Left cardiac atrium (tissue), 4 donors: Measurements from ENCODE around the gene EMILIN2. TPM values are rescaled to one million over a fixed set of nuclear protein-coding genes. Genes with fewer than 3 reads are reported as not detected.

Experiments used
- ATAC-seq, 2 donors: fragments of 200-7000 bp; cut with Tn5 transposase; one replicate each; pipeline ENCODE4 v1.9.1; 2020; ENCODE audit warnings: mild to moderate bottlenecking in 2 of 2, moderate library complexity in 2 of 2
- DNase-seq: peaks from one replicate; pipeline ENCODE4 v3.0.0-alpha.2; 2020
- intact Hi-C, 2 donors: fragments of 100-400 bp; cut with DNase I; formaldehyde crosslinking; loops; one replicate each; pipeline versions ENCODE4 v1.14.1 to v1.15.1; 2022 to 2023
- total RNA-seq, 2 donors: library from RNA; stranded (reverse); fragmentation: NEBNext Ultra II Directional; extraction: Animal tissue kit (Norgen Biotek cat#: 25700); gene quantifications; one replicate each; pipeline ENCODE4 v1.2.1, GENCODE V29; 2021
- donor health status: DM: no; HTN: yes; CAD: no.
- donor health status: DM: no; HTN: yes; CAD: no; lungs with severe emphysema.
- donor health status: DM: yes; HTN: yes; CAD: no.
- donor health status: Dilated cardiomyopathy.

The EMILIN2 gene
- total RNA-seq, 2 donors from 2014 or later, result 12.2 to 17.8 TPM

DNA sequence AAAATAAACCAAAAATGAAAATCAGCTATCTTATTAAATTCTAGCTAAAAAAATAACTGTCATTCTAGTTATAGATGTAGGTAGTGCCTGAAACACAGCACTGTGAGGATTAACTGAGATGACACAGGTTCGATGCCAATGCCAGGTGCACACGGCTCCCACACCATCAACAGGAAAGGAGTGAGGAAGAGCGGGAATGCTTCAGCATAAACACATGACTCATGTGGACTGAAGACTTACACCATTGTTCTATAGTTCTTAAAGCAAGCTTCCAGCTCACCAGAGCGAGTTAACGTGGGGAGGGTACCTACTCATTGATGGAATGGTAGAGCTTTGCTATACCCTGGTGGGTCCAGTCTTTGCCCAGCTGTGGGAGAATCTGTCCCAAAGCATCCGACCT, 76.7 kb downstream of the EMILIN2 start:
- DNase-seq (no peak), ATAC-seq (no peak)
- intact Hi-C loops, result no loop called here

GRCh38 chr18:2924920-2925319, 78.1 kb downstream of the EMILIN2 start:
- intact Hi-C loops, result no loop called here
- no peak for ATAC-seq

GRCh38 chr18:2926528-2926927, 79.7 kb downstream of the EMILIN2 start:
- intact Hi-C loops, result no loop called here
- no peak for DNase-seq
- ATAC-seq, result peak in 1 of 2 donors; percentile 41

More at GRCh38 chr18:2924920-2925319, 78.1 kb downstream of the EMILIN2 start:
- no peak for DNase-seq

- no peak for DNase-seq
- intact Hi-C loops, result no loop called here
- ATAC-seq, result no peak
Observed at GRCh38 chr18:2927745-2928144, 80.9 kb downstream of the EMILIN2 start.

DNA sequence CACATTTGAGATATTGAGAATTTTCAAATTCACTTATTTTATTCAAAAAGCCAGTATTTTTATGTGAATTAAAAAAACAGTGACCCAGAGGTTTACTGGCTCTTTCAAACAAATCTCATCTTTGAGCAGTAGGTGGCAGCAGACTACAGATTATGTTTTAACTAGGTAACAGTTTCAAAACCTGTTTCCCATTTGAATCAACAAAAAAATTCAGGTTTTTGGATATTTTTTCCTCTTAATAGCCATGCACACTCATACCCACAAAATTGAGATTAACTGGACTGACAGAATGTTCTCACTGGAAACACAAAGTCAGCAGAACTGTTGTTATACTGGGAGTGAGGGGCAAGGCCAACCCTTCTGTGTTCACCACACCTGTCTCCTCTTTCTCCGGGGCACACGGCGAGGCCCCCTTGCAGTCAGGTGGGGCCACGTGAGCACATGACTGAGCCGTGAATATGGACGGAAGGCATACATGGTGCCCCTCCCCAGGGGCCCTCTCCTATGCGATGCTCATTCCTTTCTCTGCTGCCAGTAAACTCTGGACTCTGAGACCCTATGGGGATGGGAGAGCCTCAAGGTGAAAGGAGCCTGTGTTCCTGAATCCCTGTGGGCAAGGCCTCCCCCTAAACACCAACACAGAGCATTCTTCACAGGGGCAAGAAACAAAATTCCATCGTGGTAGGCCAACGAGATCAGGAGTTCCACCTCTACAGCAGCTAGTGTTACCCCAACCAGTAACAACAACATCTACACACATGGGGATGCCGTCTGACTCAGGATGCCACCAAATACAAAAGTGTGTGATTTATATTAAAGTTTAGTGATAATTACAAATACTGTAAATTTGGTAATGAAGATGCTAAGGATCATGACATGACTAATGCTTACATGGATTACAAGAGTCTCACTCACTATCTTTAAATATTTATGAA, 85.7 kb downstream of the EMILIN2 start:
- DNase-seq (no peak), ATAC-seq (peak; percentile 6 to 48)
- intact Hi-C loops, result loop anchor here (5.0 to 10.0 kb wide), 4 partner anchors 130 to 315 kb away; partner anchors contain the start of gene MYL12A (in 2 of the 2)

- no peak for ATAC-seq
- DNase-seq, result no peak
- intact Hi-C loops, result loop anchor here (5.0 to 10.0 kb wide), 4 partner anchors 128 to 313 kb away; partner anchors contain the start of gene MYL12A (in 2 of the 2)
Observed at GRCh38 chr18:2933995-2934394, 87.2 kb downstream of the EMILIN2 start.

GRCh38 chr18:2935438-2936192, 88.8 kb downstream of the EMILIN2 start:
- no peak for DNase-seq
- intact Hi-C loops, result loop anchor here (10.0 kb wide), 2 partner anchors 189 to 309 kb away; partner anchors contain the start of gene MYL12A (in 1 of the 2)
- ATAC-seq, result no peak

GRCh38 chr18:2939317-2939716, 92.5 kb downstream of the EMILIN2 start:
- ATAC-seq, result no peak
- no peak for DNase-seq
- intact Hi-C loops, result loop anchor here (10.0 kb wide), 2 partner anchors 185 to 305 kb away; partner anchors contain the start of gene MYL12A (in 1 of the 2)

DNA sequence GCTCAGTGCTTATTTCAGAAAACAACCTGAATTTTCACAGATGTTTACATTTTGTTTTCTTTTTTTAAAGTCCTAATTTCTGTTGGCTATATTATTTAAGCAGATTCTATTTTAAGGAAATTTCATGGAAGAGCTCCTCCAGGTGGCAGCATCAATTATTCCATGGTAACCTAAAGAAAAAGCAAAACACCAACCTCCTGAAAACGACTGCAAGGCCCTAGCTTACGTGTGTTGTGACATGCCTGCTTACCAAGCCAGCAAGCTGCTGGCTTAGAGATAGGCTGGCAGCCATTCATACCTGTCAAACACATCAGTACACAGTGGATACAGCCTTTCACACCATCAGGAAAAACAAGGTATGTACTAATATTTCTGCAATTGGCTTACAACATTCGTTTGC, 101.2 kb downstream of the EMILIN2 start:
- ATAC-seq (peak; percentile 81 to 97), DNase-seq (no peak)
- intact Hi-C loops, result no loop called here

- DNase-seq, result no peak
- no peak for ATAC-seq
- intact Hi-C loops, result no loop called here
Observed at GRCh38 chr18:2952605-2953004, 105.8 kb downstream of the EMILIN2 start.

DNA sequence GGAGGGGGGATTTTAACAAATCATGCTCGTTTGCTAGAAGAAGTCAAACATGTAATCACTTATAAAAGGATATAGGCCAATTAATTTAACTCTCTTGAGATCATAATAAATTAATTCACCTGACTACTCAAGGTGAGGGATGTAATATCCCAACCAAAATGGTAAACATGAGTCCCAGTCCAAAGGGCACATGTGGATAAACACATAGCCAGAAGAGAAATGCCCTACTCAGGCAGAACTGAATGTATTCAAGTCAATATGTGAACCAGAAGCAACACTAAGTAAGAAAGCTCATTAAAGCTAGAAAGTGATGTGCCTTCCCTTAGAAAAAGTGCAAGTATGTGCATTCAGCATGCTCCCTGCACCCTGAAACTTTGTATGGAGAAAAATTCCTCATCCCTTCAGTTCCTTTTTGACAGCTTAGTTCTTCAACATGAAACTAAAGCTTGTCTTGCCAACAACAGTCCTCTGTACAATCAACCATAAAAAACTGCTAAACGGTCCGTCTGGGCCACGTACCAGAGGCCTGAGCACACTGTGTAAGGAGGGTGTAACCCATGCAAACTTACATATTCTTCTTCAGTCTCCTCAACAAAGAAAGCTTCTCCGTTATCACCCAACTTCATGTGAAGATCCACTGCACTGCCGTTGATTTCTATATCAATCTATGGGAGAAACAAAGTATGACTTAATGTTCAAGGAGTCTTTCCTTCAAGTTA, 107.3 kb downstream of the EMILIN2 start:
- DNase-seq, result no peak
- intact Hi-C loops, result no loop called here
- no peak for ATAC-seq

DNA sequence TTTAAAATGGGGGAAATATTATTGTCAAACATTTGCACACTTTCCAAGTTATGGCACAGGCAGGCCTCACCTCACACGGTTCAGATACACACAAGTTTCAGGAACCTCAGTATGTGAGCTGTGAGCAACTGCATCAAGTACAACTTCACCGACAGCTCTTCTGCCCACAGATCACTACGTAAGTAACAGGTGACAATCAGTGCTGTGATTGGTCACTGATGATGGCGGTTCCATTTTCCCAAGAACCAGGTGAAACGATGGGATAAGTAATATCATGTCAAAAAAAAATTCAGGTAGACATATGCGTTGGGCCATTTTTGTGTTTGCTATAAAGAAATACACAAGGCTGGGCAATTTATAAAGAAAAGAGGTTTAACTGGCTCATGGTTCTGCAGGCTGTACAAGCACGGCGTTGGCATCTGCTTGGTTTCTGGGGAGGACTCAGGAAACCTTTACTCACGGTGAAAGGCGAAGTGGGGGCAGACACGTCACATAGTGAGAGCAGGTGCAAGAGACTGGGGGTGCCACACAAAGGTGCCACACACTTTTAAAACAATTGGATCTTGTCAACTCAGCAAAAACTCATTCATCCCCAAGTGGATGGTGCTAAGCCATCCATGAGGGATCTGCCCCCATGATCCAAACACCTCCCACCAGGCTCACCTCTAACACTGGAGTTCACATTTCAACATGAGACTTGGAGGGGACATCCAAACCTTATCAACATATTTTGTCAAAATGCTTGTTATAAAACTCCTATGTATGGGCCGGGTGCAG, 108.3 kb downstream of the EMILIN2 start:
- ATAC-seq (no peak), DNase-seq (no peak)
- intact Hi-C loops, result no loop called here

GRCh38 chr18:2956056-2956455, 109.2 kb downstream of the EMILIN2 start:
- ATAC-seq (no peak), DNase-seq (no peak)
- intact Hi-C loops, result no loop called here

- intact Hi-C loops, result no loop called here
- ATAC-seq (peak; percentile 38 to 80), DNase-seq (no peak)
Observed at GRCh38 chr18:2958819-2959298, 112.1 kb downstream of the EMILIN2 start.

GRCh38 chr18:2959341-2959740, 112.5 kb downstream of the EMILIN2 start:
- intact Hi-C loops, result no loop called here
- DNase-seq, result no peak
- ATAC-seq, result no peak

DNA sequence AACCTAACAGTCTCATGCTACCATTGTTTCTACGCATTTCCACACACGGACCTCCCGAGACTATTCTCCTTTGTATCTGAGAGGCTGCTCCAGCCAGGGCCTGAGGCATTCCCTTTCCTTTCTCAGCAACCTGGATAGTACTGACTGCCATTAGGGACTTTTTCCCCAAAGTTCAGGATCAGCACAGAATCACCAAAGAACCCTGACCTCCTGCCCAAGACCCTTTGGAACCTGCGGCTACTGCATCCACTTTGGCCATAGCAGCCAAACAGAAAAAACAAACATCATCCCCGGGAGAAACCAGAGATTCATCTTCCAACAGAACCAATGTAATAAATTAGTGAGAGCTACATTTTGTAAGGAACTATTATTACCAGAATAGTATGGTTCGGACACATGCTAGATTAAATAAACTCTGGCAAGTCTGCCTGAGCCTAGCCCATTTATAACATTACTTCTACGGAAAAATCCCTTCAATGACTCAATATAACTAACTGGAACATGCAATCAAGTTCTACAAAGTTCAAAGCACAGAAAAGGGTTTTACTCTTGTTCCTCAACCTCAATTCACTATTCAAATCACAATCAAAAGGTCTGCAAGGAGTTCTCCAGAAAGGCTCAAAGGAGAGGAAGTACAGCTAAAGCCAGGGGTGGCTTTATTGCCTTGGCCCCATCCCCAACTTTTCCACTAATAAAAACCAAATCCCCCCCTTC, 114.3 kb downstream of the EMILIN2 start:
- DNase-seq (no peak), ATAC-seq (peak in 1 of 2 donors; percentile 17)
- intact Hi-C loops, result no loop called here

GRCh38 chr18:2961821-2962220, 115.0 kb downstream of the EMILIN2 start:
- intact Hi-C loops, result no loop called here
- no peak for DNase-seq
- ATAC-seq, result peak; percentile 63 to 69

GRCh38 chr18:2963048-2963447, 116.2 kb downstream of the EMILIN2 start:
- intact Hi-C loops, result no loop called here
- ATAC-seq (no peak), DNase-seq (no peak)
